Neural cell (in vitro differentiated cells): Measurements from ENCODE around the gene SLC4A3. TPM values are rescaled to one million over a fixed set of nuclear protein-coding genes. Genes with fewer than 3 reads are reported as not detected.

Experiments used
- H2AFZ ChIP-seq: fragments of 200-600, 300-800 bp; sonication (generic), shearing (Covaris generic); 2 replicates; pipeline ENCODE4 v1.6.0; 2014; ENCODE audit warnings: low read depth, mild to moderate bottlenecking, antibody characterized with exemption, low read length, moderate library complexity
- H3F3A ChIP-seq: fragments of 200-600 bp; shearing (Covaris generic); 2 replicates; pipeline ENCODE4 v1.6.1; 2016; ENCODE audit warnings: mild to moderate bottlenecking, moderate library complexity, mixed read lengths, antibody characterized with exemption, low read length; ENCODE audit not compliant: insufficient read depth, poor library complexity, severe bottlenecking
- H3K27ac ChIP-seq: fragments of 200-600, 300-800 bp; sonication (generic), shearing (Covaris generic); 2 replicates; pipeline ENCODE4 v1.5.1; 2014; ENCODE audit warnings: mild to moderate bottlenecking, low read length, moderate library complexity
- H3K27me3 ChIP-seq: fragments of 300-800, 200-600 bp; sonication (generic), shearing (Covaris generic); 2 replicates; pipeline ENCODE4 v1.6.0; 2014; ENCODE audit warnings: mild to moderate bottlenecking, low read depth, low read length, moderate library complexity; ENCODE audit not compliant: insufficient read depth
- H3K36me3 ChIP-seq: fragments of 300-800, 200-600 bp; sonication (generic), shearing (Covaris generic); 2 replicates; pipeline ENCODE4 v1.5.1; 2014; ENCODE audit warnings: mild to moderate bottlenecking, antibody characterized with exemption, low read length, moderate library complexity; ENCODE audit not compliant: insufficient read depth
- H3K4me2 ChIP-seq: fragments of 300-800, 200-600 bp; sonication (generic), shearing (Covaris generic); 2 replicates; pipeline ENCODE4 v1.6.0; 2014; ENCODE audit warnings: mild to moderate bottlenecking, low read length
- H3K4me3 ChIP-seq: fragments of 300-800, 200-600 bp; sonication (generic), shearing (Covaris generic); 2 replicates; pipeline ENCODE4 v1.5.1; 2014; ENCODE audit warnings: mild to moderate bottlenecking, low read length, moderate library complexity
- H3K79me2 ChIP-seq: fragments of 200-600 bp; shearing (Covaris generic); replicated peaks from 2 replicates; pipeline ENCODE4 v1.6.0; 2014; ENCODE audit warnings: mild to moderate bottlenecking, low read length, moderate library complexity; ENCODE audit not compliant: insufficient read depth
- H3K9ac ChIP-seq: fragments of 300-800, 200-600 bp; sonication (generic), shearing (Covaris generic); 2 replicates; pipeline ENCODE4 v1.6.1; 2016; ENCODE audit warnings: mild to moderate bottlenecking, low read length, mixed read lengths
- H3K9me2 ChIP-seq: fragments of 200-600 bp; shearing (Covaris generic); 2 replicates; pipeline ENCODE4 v1.6.1; 2016; ENCODE audit warnings: mild to moderate bottlenecking, low read length, mixed read lengths; ENCODE audit not compliant: insufficient read depth
- H3K9me3 ChIP-seq: fragments of 200-600, 300-800 bp; sonication (generic), shearing (Covaris generic); 2 replicates; pipeline ENCODE4 v1.6.1; 2016; ENCODE audit warnings: mild to moderate bottlenecking, mixed run types, low read length, moderate library complexity, mixed read lengths
- H4K20me1 ChIP-seq: fragments of 200-600 bp; shearing (Covaris generic); 2 replicates; pipeline ENCODE4 v1.6.1; 2016; ENCODE audit warnings: mild to moderate bottlenecking, mixed run types; ENCODE audit not compliant: insufficient read depth
- EP300 ChIP-seq: fragments of 450-650 bp; conservative IDR thresholded peaks from 2 replicates; pipeline ENCODE4 v1.6.1; 2014; ENCODE audit warnings: antibody characterized with exemption, mild to moderate bottlenecking, moderate library complexity; ENCODE audit not compliant: poor library complexity, severe bottlenecking
- EZH2 ChIP-seq: fragments of 200-600, 300-800 bp; shearing (Covaris generic), sonication (generic); IDR thresholded peaks from 2 replicates; pipeline ENCODE4 v1.6.1; 2014; ENCODE audit warnings: antibody characterized with exemption, low read length, borderline replicate concordance, mild to moderate bottlenecking; ENCODE audit not compliant: insufficient read depth, poor library complexity, severe bottlenecking
- MXI1 ChIP-seq: fragments of 450-650 bp; conservative IDR thresholded peaks from 2 replicates; pipeline ENCODE4 v1.6.1; 2014; ENCODE audit warnings: antibody characterized with exemption, mild to moderate bottlenecking; ENCODE audit not compliant: poor library complexity, severe bottlenecking
- POLR2AphosphoS5 ChIP-seq: IDR thresholded peaks from 2 replicates; pipeline ENCODE4 v1.6.1; 2012
- RAD21 ChIP-seq: fragments of 450-650 bp; conservative IDR thresholded peaks from 2 replicates; pipeline ENCODE4 v1.6.1; 2014; ENCODE audit warnings: antibody characterized with exemption, mild to moderate bottlenecking, moderate library complexity
- SMC3 ChIP-seq: fragments of 450-650 bp; conservative IDR thresholded peaks from 2 replicates; pipeline ENCODE4 v1.6.1; 2014; ENCODE audit warnings: antibody characterized with exemption, mild to moderate bottlenecking, moderate library complexity; ENCODE audit not compliant: poor library complexity
- TAF1 ChIP-seq: IDR thresholded peaks from 2 replicates; pipeline ENCODE4 v1.6.1; 2012; ENCODE audit warnings: low read depth
- polyA plus RNA-seq: library from polyadenylated mRNA; depleted of rRNA; stranded (reverse); fragments of >200 nt; gene quantifications from 2 replicates; pipeline ENCODE4 v1.2.3, GENCODE V29; 2014
- TF ChIP-seq, protein P1 (sequence below): IDR thresholded peaks from 2 replicates; pipeline ENCODE4 v1.6.1; 2012; ENCODE audit warnings: borderline replicate concordance
- TF ChIP-seq, protein P2 (sequence below): fragments of 450-650 bp; IDR thresholded peaks from 2 replicates; pipeline ENCODE4 v1.5.1; 2014; ENCODE audit warnings: antibody characterized with exemption, mild to moderate bottlenecking, moderate library complexity; ENCODE audit not compliant: poor library complexity, severe bottlenecking

The SLC4A3 gene
- polyA plus RNA-seq, 1 donor from 2014 or later = 18.7 TPM

DNA sequence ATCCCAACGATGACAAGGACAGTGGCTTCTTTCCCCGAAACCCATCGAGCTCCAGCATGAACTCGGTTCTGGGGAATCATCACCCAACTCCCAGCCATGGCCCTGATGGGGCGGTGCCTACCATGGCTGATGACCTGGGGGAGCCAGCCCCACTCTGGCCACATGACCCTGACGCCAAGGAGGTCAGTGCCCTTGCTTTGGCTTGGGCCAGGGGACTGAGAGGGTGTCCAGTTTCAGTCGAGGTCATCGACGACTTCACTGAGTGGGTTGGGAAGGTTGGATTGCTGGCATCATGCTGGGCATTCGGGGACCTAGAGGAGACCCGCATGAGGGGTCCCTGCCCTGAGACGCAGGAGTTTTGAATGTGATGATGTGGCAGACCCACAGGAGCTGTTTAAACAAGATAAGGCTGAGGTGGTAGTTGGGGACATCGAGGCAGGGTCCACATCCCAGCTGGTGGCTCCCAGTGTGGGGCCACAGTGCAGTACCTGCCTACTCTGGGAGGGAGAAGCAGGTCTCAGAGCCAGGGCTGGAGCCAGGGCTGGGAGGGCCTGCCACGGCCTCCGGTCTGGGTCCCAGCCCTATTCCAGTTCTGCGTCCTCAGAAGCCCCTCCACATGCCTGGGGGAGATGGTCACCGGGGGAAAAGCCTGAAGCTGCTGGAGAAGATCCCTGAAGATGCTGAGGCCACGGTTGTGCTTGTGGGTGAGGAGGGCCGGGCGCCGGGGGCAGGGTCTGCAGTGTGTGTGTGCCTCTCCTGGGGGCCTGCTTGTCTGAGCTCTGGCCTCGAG lies 6.0 kb downstream of the SLC4A3 start:
- Histone ChIP-seq H3K4me3 (no peak overlapping the region), H3K27me3 (no peaks in the 10 kb centered on the region), H3K4me2 (no peak overlapping the region), H3F3A (no peaks in the 10 kb centered on the region), H3K27ac (no peak overlapping the region), H2AFZ (no peak overlapping the region), H3K9me2 (no peaks in the 10 kb centered on the region), H3K79me2 (no peaks in the 10 kb centered on the region), H3K9me3 (no peaks in the 10 kb centered on the region), H3K36me3 (no peaks in the 10 kb centered on the region), H4K20me1 (no peaks in the 10 kb centered on the region), H3K9ac (no peak overlapping the region)
- no peak for TF ChIP-seq SMC3
- TF ChIP-seq, protein P1, sequence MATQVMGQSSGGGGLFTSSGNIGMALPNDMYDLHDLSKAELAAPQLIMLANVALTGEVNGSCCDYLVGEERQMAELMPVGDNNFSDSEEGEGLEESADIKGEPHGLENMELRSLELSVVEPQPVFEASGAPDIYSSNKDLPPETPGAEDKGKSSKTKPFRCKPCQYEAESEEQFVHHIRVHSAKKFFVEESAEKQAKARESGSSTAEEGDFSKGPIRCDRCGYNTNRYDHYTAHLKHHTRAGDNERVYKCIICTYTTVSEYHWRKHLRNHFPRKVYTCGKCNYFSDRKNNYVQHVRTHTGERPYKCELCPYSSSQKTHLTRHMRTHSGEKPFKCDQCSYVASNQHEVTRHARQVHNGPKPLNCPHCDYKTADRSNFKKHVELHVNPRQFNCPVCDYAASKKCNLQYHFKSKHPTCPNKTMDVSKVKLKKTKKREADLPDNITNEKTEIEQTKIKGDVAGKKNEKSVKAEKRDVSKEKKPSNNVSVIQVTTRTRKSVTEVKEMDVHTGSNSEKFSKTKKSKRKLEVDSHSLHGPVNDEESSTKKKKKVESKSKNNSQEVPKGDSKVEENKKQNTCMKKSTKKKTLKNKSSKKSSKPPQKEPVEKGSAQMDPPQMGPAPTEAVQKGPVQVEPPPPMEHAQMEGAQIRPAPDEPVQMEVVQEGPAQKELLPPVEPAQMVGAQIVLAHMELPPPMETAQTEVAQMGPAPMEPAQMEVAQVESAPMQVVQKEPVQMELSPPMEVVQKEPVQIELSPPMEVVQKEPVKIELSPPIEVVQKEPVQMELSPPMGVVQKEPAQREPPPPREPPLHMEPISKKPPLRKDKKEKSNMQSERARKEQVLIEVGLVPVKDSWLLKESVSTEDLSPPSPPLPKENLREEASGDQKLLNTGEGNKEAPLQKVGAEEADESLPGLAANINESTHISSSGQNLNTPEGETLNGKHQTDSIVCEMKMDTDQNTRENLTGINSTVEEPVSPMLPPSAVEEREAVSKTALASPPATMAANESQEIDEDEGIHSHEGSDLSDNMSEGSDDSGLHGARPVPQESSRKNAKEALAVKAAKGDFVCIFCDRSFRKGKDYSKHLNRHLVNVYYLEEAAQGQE = no peak
- TF ChIP-seq TAF1 = no peak
- TF ChIP-seq, protein P2, sequence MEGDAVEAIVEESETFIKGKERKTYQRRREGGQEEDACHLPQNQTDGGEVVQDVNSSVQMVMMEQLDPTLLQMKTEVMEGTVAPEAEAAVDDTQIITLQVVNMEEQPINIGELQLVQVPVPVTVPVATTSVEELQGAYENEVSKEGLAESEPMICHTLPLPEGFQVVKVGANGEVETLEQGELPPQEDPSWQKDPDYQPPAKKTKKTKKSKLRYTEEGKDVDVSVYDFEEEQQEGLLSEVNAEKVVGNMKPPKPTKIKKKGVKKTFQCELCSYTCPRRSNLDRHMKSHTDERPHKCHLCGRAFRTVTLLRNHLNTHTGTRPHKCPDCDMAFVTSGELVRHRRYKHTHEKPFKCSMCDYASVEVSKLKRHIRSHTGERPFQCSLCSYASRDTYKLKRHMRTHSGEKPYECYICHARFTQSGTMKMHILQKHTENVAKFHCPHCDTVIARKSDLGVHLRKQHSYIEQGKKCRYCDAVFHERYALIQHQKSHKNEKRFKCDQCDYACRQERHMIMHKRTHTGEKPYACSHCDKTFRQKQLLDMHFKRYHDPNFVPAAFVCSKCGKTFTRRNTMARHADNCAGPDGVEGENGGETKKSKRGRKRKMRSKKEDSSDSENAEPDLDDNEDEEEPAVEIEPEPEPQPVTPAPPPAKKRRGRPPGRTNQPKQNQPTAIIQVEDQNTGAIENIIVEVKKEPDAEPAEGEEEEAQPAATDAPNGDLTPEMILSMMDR = no peak
- TF ChIP-seq EP300 = no peak
- no peak for TF ChIP-seq MXI1
- TF ChIP-seq RAD21 = no peak
- TF ChIP-seq EZH2 = no peak
- TF ChIP-seq POLR2AphosphoS5 = no peak

DNA sequence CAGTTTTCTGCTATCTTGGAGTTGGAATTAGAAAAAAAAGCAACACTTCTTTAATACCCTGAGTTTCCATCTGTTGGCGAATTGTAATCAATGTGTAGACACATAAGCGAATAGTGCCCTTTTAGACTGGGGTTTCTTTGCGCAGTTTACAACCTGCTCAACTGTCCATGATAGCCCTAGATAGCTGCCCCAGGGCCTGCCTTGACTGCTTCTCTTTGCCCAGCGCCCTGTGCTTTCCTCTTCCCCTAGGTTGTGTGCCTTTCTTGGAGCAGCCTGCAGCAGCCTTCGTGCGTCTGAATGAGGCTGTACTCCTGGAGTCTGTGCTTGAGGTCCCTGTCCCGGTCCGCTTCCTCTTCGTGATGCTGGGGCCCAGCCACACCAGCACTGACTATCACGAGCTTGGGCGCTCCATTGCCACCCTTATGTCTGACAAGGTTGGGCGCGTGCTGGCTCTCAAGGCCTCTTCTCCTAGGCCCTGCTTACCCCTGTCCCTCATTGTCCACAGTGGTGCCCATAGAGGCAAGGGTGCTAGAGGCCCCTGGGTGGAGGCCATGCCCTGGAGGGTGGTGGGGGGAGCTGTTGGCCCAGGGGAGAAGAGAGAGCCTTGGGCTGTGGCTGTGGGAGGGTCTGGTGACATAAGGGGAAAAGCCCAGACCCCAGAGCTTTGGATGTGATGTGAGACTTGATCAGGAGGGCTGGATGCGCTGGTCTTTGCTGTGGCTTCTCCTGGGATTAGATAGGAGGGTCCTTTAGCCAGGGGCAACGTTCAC lies 6.9 kb downstream of the SLC4A3 start:
- no peak overlapping the region for H3K4me2 ChIP-seq
- no peaks in the 10 kb centered on the region for H3K79me2 ChIP-seq
- H3K27me3 ChIP-seq = no peaks in the 10 kb centered on the region
- H3K4me3 ChIP-seq = no peak overlapping the region
- H4K20me1 ChIP-seq = no peaks in the 10 kb centered on the region
- no peaks in the 10 kb centered on the region for H3K36me3 ChIP-seq
- H2AFZ ChIP-seq = no peak overlapping the region
- H3K9me2 ChIP-seq = no peaks in the 10 kb centered on the region
- TF ChIP-seq EP300 (no peak), RAD21 (no peak), SMC3 (no peak), POLR2AphosphoS5 (no peak), TAF1 (no peak), MXI1 (no peak), EZH2 (no peak)
- TF ChIP-seq, protein P1 = no peak
- TF ChIP-seq, protein P2 = no peak
- H3F3A ChIP-seq = no peaks in the 10 kb centered on the region
- no peak overlapping the region for H3K27ac ChIP-seq
- no peaks in the 10 kb centered on the region for H3K9me3 ChIP-seq
- H3K9ac ChIP-seq = no peak overlapping the region
